ENCODE measurements around the gene JMJD1C.

- TF ChIP-seq EZH2 (IDR thresholded peaks at IDR 0.05; ENCODE audit: borderline replicate concordance, low read depth, low read length, severe bottlenecking) (no peak), POLR2A (IDR thresholded peaks at IDR 0.05; ENCODE audit: low read depth, low read length) (no peak), CTCF (IDR thresholded peaks at IDR 0.05; ENCODE audit: extremely low read depth in 1 of 2, insufficient read depth in 1 of 2, low read depth in 1 of 2, low read length in 2 of 2) (no peak), FOS (IDR thresholded peaks at IDR 0.05; ENCODE audit: borderline replicate concordance, insufficient read depth, low read length) (no peak), JUN (IDR thresholded peaks at IDR 0.05; ENCODE audit: borderline replicate concordance, insufficient read depth, insufficient read length, low read depth) (no peak), POLR2AphosphoS5 (IDR thresholded peaks at IDR 0.05; ENCODE audit: insufficient read depth, low read depth, low read length) (no peak), MYC (IDR thresholded peaks at IDR 0.05; ENCODE audit: low read depth, low read length) (no peak)
Observed at GRCh38 chr10:63119041-63119440, 346.7 kb downstream of the JMJD1C start.

Data from endothelial cell of umbilical vein (primary cell).